Measurements from ENCODE around the gene AMFR. TPM values are rescaled to one million over a fixed set of nuclear protein-coding genes. Genes with fewer than 3 reads are reported as not detected.

Gene AMFR
- total RNA-seq, 1 experiment from 2014 or later: 25.6 TPM

DNA sequence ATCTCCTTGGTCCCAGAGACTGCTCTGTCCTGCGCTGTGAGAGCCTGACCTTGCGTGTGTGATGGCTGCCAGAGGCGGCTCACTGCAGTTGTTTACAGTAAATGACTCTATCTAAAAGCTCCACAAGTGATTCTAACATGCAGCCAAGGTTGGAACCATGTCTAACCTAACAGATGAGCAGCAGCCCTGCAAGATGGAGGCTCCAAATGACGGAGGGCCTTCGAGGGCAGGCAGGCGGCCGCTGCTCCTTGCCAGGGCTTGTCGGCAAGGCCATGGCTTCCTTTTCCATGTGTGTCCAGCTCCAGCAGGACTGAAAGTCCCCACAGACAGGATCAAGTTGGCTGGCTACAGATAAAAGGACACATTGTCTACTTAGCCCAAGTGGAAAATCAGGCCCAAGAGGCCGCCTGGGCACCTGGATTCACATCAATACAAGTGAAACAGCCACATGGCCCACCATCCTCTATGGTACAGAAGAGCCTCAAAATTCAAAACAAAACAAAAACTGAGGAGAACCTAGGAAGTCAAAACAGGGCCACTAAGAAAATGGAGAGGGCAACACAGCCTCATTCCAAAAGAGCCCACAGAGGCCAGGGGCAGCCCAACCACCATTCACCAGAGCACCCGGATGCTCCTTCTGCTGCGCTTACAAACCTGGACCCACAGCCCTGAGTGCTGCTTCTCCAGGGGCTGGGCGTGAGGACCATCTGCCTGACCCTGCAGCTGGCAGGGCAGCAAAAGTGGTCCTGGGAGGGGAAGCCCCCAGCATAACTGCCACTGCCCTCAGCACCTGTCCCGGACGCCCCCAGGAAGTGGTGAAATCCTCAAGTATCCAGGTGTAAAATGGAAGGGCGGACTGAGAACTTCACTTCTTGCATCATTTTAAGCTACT is 65.0 kb downstream of the AMFR start:
- H2AFZ ChIP-seq (ENCODE audit: low read length): no peak overlapping the region
- no peak overlapping the region for H3K9ac ChIP-seq (ENCODE audit: extremely low read depth, insufficient read length, low read length)
- no peak overlapping the region for H2BK120ac ChIP-seq (ENCODE audit: low read depth, low read length, poor library complexity, severe bottlenecking)
- no peak overlapping the region for H3K18ac ChIP-seq (ENCODE audit: insufficient read length, low read depth, low read length)
- H3K27me3 Mint-ChIP-seq (ENCODE audit: low read depth): no peaks in the 10 kb centered on the region
- H2AK5ac ChIP-seq (ENCODE audit: insufficient read length, low read length): no peak overlapping the region
- no peak overlapping the region for H2BK5ac ChIP-seq (ENCODE audit: insufficient read length, low read length)
- H3K27me3 ChIP-seq (ENCODE audit: insufficient read depth, low read length): no peaks in the 10 kb centered on the region
- no peak overlapping the region for H2BK15ac ChIP-seq (ENCODE audit: low read depth, low read length)
- H3K9me3 ChIP-seq (ENCODE audit: control insufficient read depth, low read depth, low read length): no peaks in the 10 kb centered on the region
- H3T11ph ChIP-seq (ENCODE audit: low read length): no peak overlapping the region
- H3K4ac ChIP-seq (ENCODE audit: low read depth, low read length): no peak overlapping the region
- H3K4me1 ChIP-seq (ENCODE audit: insufficient read depth, low read length): no peaks in the 10 kb centered on the region; the same call in 1 of the 2 replicates
- H4K91ac ChIP-seq (ENCODE audit: insufficient read length, low read depth, low read length): no peak overlapping the region
- H3K36me3 Mint-ChIP-seq (ENCODE audit: insufficient read depth in 1 of 3, low read depth in 3 of 3): peaks cover 5 to 16% (median 8%) of the 10 kb centered on the region in 3 experiments; a peak in 6 of 7 replicates
- no peaks in the 10 kb centered on the region for H4K20me1 ChIP-seq (ENCODE audit: control insufficient read depth, insufficient read depth, insufficient read length)
- no peak overlapping the region for H3K14ac ChIP-seq (ENCODE audit: insufficient read depth, low read length)
- no peak overlapping the region for H3K27ac Mint-ChIP-seq
- no peaks in the 10 kb centered on the region for H3K23me2 ChIP-seq (ENCODE audit: insufficient read length, low read depth, low read length, poor library complexity, severe bottlenecking)
- H4K8ac ChIP-seq (replicated peaks; ENCODE audit: insufficient read length, low read depth, low read length): no peak overlapping the region
- H3K4me3 Mint-ChIP-seq: no peak overlapping the region
- WGBS (ENCODE audit: extremely low coverage, insufficient read length, low lambda C conversion rate): no CpG with 5 or more reads among the region's 15 CpGs
- H3K9me3 Mint-ChIP-seq: no peaks in the 10 kb centered on the region
- TF ChIP-seq, protein P1, sequence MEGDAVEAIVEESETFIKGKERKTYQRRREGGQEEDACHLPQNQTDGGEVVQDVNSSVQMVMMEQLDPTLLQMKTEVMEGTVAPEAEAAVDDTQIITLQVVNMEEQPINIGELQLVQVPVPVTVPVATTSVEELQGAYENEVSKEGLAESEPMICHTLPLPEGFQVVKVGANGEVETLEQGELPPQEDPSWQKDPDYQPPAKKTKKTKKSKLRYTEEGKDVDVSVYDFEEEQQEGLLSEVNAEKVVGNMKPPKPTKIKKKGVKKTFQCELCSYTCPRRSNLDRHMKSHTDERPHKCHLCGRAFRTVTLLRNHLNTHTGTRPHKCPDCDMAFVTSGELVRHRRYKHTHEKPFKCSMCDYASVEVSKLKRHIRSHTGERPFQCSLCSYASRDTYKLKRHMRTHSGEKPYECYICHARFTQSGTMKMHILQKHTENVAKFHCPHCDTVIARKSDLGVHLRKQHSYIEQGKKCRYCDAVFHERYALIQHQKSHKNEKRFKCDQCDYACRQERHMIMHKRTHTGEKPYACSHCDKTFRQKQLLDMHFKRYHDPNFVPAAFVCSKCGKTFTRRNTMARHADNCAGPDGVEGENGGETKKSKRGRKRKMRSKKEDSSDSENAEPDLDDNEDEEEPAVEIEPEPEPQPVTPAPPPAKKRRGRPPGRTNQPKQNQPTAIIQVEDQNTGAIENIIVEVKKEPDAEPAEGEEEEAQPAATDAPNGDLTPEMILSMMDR (conservative IDR thresholded peaks at IDR 0.05): no peak
- no peak overlapping the region for H2BK12ac ChIP-seq (ENCODE audit: insufficient read length, low read depth, low read length)
- no peak overlapping the region for H2BK20ac ChIP-seq (ENCODE audit: low read depth, low read length, poor library complexity, severe bottlenecking)
- no peak for DNase-seq
- H3K23ac ChIP-seq (ENCODE audit: insufficient read length, low read depth, low read length): no peak overlapping the region
- H3K27ac ChIP-seq (ENCODE audit: insufficient read length, low read depth, low read length): no peak overlapping the region
- H3K79me1 ChIP-seq (ENCODE audit: insufficient read depth, low read depth, low read length, poor library complexity, severe bottlenecking): no peaks in the 10 kb centered on the region
- no peak overlapping the region for H3K4me2 ChIP-seq (ENCODE audit: insufficient read depth, insufficient read length, low read length)
- no peak overlapping the region for H4K5ac ChIP-seq (ENCODE audit: insufficient read length, low read depth, low read length)
- H3K4me1 Mint-ChIP-seq: peaks cover 26 to 41% of the 10 kb centered on the region in 2 experiments
- no peaks in the 10 kb centered on the region for H3K79me2 ChIP-seq (ENCODE audit: insufficient read depth, low read length)
- no peak overlapping the region for H3K56ac ChIP-seq (ENCODE audit: insufficient read length, low read depth, low read length)
